ENCODE results near the gene ADAMTS7.
"Not testable (repeated sequence)": the region's sequence is repeated elsewhere in the genome, so short reads cannot be mapped to it uniquely, and the experiment has no call there.

ADAMTS7 gene

DNA sequence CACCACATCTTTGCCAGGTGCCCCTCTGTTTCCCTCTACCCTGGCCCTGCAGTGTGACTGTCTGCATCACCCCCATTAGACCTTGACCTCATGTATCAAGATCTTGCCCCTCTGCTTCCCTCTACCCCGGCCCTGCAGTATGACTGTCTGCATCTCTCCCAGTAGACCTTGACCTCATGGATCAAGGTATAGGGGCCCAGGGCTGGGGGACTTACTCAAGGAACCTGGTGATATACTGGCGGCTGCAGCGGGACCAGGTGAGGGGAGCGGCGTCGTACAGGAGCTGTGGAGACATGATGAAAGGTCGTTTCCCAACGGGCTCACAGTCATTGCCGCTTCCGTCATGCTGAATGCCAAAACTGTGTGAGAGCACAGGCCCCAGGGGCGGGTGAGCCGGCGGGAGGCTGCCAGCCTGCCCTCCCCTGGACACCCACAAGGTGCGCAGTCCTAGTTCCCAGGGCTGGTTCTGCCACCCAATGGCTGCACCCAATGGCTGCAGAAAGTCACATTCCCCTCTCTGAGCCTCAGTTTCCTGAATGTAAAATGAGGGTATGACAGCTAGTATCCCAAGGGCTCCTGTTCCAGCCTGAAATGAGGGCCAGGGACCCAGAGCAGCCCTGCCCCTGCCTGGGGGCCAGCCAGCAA lies 23.1 kb downstream of the ADAMTS7 start:
- ChIA-PET POLR2A (no interaction called here), CTCF (no interaction called here)
- DNase-seq (ENCODE audit: extremely low spot score): no peak
- TF ChIP-seq, protein P1, sequence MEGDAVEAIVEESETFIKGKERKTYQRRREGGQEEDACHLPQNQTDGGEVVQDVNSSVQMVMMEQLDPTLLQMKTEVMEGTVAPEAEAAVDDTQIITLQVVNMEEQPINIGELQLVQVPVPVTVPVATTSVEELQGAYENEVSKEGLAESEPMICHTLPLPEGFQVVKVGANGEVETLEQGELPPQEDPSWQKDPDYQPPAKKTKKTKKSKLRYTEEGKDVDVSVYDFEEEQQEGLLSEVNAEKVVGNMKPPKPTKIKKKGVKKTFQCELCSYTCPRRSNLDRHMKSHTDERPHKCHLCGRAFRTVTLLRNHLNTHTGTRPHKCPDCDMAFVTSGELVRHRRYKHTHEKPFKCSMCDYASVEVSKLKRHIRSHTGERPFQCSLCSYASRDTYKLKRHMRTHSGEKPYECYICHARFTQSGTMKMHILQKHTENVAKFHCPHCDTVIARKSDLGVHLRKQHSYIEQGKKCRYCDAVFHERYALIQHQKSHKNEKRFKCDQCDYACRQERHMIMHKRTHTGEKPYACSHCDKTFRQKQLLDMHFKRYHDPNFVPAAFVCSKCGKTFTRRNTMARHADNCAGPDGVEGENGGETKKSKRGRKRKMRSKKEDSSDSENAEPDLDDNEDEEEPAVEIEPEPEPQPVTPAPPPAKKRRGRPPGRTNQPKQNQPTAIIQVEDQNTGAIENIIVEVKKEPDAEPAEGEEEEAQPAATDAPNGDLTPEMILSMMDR (IDR thresholded peaks at IDR 0.05; ENCODE audit: control extremely low read depth, extremely low read depth, low read depth, missing control alignments): no peak

DNA sequence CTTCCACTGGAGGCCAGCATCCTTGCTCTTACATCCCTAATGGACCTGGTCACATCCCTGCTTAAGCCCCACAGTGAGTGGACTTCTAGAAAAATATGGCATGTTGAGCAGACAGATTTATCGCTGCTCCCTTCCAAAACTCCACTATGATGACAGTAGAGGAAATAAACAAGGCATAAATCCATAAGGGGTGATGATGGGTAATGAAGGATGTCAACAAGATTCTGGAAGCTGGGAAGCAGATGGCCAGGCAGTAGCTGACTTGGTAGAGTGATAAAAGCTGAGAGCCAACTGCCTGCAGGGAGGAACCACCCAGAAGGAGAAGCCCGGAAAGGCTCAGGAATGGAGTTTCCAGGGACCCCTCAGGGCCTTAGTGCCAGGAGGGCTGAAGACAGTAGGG lies 28.9 kb downstream of the ADAMTS7 start:
- DNase-seq (ENCODE audit: extremely low spot score); POLR2A ChIA-PET; CTCF ChIA-PET: not testable (repeated sequence)

DNA sequence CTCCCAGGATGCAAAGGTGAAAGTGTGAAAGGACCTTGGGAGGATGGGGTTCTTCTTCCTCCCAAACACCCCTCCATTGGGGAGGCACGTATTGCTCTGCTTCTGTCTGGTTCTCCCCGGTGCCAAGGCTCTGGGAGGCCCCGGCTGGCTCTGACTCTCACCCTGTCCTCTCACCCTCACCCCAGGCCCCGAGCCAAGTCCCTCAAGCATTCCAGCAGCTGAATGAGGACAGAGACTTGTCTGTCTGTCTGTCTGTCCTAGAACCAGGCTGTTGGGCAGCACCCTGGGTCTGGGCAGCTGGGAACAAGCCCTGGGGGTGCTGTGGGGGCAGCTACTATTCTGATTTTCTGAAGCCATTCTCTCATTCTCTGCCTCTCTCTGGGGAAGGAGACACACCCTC lies 29.9 kb downstream of the ADAMTS7 start:
- CTCF ChIA-PET; POLR2A ChIA-PET; DNase-seq (ENCODE audit: extremely low spot score): not testable (repeated sequence)

DNA sequence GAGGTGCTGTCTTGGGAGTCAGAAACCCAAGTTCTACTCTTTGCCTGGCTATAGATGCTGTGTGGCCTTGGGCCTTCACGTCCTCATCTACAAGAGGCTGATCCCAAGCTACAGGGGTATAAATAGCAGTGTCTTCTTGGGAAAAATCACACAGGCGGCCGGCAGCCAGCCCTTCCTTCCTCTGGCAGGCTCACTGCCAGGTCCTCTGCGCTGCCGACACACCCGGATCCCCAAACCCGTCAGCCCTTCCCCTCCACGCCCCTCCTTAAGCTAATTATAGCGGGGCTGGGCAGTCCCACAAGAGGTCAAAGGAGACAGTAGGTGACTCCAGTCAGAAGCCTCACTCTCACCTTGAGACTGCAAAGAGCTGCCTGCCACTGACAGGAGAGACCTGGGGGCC lies 31.3 kb downstream of the ADAMTS7 start:
- DNase-seq (ENCODE audit: extremely low spot score); POLR2A ChIA-PET; CTCF ChIA-PET: not testable (repeated sequence)

DNA sequence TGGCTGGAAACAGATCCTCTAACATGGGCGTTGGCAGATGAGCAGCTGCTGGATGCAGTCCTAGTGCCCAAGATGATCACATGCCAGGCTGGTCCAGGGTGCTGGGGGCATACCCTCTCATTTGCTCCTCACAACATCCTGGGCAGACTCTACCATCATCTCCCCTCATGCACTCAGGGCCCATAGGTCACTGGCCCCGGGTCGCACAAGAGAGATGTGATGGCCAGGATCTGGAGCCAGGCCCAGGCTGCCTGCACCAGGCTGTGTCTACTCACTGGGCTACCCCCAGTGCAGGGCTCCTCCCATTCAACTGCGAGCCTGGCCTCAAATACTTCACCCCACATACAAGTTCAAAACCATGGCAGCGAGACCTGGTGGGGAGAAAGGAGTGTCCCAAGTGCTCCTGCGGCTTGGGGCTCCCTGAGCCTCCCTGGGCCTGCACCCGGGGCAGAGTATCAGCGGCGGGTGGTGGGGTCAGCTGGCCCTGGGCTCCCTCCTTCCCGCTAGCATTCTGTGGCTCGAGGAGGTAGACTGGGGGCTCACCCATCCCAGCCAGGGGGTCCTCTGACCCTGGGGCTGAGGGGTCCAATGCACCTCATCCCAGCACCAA lies 32.0 kb downstream of the ADAMTS7 start:
- POLR2A ChIA-PET; DNase-seq (ENCODE audit: extremely low spot score); CTCF ChIA-PET: not testable (repeated sequence)

DNA sequence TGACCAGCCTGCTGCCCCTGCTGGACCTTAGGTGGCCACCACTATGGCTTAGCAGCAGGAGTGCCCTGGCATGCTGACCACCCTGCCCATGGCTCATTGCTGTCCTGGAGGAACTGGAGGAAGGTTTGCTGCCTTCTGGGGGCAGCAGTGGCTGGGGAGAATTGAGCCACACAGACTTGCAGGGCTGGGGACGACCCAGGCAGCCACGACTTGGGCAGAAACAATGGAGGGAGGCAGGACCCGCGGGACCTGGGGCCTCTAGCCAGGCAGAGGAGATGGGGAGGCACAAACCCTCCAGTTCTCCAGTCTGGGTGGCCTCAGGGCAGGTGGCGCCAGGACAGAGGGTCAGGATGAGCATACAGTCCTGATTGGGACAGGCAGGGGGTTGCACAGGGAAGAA lies 32.8 kb downstream of the ADAMTS7 start:
- ChIA-PET CTCF (no interaction called here), POLR2A (no interaction called here)
- TF ChIP-seq, protein P1 (IDR thresholded peaks at IDR 0.05; ENCODE audit: control extremely low read depth, extremely low read depth, low read depth, missing control alignments): no peak
- no peak for DNase-seq (ENCODE audit: extremely low spot score)

DNA sequence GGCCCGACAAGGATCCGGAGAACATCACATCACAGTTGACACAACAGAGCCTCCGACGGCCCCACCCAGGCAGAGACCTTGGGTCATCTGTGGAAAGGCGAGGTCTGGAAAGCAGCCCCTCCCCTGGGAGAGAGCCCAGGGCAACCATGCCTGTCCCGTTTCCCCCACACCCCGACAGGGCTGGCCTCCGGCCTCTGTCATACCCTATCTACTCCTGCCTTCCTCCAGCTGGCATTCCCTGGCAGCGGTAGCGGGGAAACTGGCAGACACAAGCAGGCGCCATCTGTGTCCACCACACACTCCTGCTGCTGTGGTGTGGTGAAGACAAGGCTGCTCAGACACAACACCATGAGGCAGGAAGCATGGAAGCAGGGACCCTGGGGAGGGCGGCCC lies 33.3 kb downstream of the ADAMTS7 start:
- CTCF ChIA-PET; POLR2A ChIA-PET; DNase-seq (ENCODE audit: extremely low spot score): not testable (repeated sequence)

DNA sequence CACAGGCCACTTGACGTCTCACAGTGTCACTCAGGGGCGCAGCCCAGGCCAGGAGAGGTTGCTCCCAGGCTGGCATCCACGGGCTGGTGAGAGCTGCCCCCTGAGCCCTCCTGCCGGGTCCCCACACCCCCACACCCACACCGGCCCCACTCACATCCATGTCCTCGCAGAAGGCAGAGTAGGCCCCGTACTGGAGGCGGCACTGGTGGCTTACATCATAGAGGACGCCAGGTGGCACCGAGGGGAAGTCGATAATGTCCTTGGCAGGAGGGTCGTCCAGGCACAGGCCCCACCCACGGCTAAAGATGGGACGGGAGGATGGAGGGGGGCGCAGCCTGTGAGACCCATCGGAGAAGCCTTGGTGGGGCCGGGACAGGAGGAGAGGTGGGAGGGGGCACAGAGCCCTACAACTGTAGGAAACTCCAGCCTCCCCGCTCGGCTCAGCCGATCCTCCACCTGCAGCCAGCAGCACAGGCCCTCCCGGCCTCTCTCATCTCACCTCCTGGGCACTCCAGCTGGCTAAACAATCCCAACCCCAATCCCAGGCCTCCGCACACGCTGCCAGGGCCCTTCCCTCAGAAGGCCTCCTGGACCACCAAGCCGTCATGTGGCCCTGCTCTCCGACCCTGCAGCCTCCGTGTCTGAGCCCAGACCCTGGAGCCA lies 33.8 kb downstream of the ADAMTS7 start:
- CTCF ChIA-PET; DNase-seq (ENCODE audit: extremely low spot score); POLR2A ChIA-PET: not testable (repeated sequence)

DNA sequence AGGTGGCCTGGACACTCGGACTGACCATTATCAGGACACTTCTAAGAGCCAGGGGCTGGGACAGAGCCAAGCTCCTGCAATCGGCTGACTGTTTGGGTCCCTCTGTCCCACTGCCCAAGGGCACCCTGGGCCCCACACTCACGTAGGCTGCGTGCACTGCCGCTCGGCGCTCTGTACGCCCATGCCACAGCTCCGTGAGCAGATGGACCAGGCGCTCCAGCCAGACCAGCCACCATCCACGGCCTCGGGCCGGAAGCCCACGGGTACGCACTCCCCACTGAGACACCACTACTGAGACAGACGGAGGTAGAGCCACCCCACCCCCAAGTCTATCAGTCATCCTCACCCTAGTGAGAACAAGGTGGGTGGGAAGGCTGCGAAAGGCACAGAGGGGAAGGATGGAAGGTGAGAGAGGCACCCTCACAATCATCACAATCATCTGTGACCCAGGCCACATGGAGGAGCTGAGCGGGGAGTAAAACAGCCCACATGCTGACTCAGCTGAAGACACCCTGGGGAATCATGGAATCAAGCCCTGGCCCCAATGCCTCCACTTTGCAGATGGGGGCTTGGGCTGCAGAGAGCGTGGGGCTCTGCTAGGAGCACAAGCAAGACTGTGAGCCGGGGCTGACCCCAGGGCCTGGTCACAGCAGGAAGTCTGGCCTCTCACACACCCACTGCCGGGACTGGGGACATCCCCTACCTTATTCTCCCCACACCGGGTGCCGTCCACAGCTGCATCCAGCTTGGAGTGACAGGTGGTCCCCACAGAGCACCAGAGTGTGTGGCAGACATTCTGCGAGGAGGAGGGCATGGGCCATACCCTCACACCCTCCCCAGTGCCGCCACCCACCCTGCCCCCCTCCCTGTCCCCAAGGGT lies 35.0 kb downstream of the ADAMTS7 start:
- CTCF ChIA-PET; DNase-seq (ENCODE audit: extremely low spot score); POLR2A ChIA-PET: not testable (repeated sequence)

DNA sequence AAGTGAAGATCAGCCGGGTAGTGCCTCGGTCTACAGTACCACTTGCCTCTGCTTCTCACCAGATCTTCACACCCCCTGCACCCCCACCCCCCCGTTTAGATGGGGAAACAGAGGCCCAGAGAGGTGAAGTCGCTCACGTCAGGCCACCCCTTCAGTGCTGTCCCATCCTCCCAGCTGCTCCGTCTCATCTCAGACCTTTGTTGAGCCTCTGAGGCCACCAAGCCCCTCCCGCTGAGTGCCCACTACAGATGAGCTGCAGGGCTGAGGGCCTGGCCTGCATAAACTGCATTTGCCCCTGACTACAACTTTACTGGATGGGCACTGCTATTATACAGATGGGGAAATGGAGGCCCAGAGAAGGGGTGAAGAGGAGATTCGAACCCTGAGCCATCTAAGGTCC lies 35.8 kb downstream of the ADAMTS7 start:
- TF ChIP-seq, protein P1 (IDR thresholded peaks at IDR 0.05; ENCODE audit: control extremely low read depth, extremely low read depth, low read depth, missing control alignments): no peak
- DNase-seq (ENCODE audit: extremely low spot score): no peak
- ChIA-PET CTCF (no interaction called here), POLR2A (no interaction called here)

DNA sequence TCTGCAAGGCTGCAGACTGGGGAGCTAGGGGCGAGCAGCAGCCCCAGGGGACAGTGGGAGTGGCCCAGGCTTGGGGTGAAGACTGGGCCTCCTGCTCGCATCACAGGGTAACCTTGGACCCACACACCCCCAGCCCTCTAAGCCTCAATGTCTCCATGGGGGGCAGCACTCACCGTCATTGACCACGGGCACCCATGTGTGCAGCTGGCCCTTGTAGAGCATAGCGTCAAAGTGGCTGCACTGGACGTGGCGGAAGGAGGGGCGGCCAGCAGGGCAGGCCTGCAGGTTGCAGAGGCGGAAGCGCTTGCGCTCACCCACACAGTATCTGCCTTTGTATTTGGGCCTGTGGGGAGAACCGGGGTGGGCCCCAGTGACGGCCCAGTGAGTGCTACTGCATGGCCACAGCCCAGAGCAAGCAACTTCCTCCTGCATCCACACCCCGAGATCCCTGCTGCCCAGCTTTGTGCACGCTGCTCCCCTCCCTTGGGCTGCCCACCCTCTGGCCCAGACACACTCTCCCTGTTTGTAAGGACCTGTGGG lies 36.7 kb downstream of the ADAMTS7 start:
- DNase-seq (ENCODE audit: extremely low spot score); POLR2A ChIA-PET; CTCF ChIA-PET: not testable (repeated sequence)

DNA sequence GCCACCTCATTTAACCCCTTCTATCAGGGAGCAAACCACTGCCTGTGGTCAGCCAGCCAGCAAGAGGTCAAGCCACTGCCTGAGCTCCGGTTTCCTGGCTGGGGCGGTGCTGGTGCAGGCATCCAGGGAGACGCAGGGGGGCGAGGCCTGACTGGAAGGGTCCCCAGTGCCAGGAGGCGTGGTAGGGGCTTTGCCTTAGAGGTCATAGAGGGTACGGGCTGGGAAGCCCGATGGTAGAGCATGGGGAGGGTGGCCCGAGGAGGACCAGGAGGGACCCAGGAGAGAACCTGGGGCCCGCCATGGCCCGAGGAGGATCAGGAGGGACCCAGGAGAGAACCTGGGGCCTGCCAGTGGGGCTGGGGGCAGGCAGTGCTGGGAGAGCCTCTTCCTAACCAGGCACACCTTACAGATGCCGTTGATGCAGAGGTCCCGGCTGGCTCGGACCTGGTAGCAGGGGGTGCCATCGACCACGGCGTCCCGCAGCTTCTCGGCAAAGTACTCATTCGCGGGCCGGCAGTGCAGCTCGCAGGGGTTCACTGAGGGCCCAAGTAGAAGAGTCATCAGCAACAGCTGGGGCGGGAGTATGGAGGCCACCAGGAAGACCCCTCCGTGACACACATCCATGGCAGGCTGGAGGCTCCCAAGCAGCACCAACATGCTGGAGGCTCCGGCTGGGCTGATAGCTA lies 37.4 kb downstream of the ADAMTS7 start:
- CTCF ChIA-PET; POLR2A ChIA-PET; DNase-seq (ENCODE audit: extremely low spot score): not testable (repeated sequence)

All from GM10248 (cell line).